H1 (cell line): ENCODE data around the gene COL11A2. TPM values are rescaled to one million over a fixed set of nuclear protein-coding genes. Genes with fewer than 3 reads are reported as not detected.
A peak's percentile ranks its signal among the peaks of the same experiment; 100 is the strongest.

ENCODE experiments used
- BCL11A ChIP-seq, 2 experiments: IDR thresholded peaks; one replicate each; pipeline ENCODE4 v1.6.1; 2011; ENCODE audit warnings: low read depth in 2 of 2, low read length in 2 of 2, mild to moderate bottlenecking in 2 of 2
- BRCA1 ChIP-seq: IDR thresholded peaks from 2 replicates; pipeline ENCODE4 v1.6.1; 2012; ENCODE audit warnings: low read depth, low read length, improper control_type of control experiment
- CHD2 ChIP-seq: IDR thresholded peaks from 2 replicates; pipeline ENCODE4 v1.6.1; 2012; ENCODE audit warnings: low read length, improper control_type of control experiment
- CTBP2 ChIP-seq: IDR thresholded peaks from 2 replicates; pipeline ENCODE4 v1.7.0; 2011; ENCODE audit warnings: borderline replicate concordance, mild to moderate bottlenecking, moderate library complexity, mixed read lengths, low read length; ENCODE audit not compliant: insufficient read depth, insufficient read length
- GTF2F1 ChIP-seq: IDR thresholded peaks from 2 replicates; pipeline ENCODE4 v1.6.1; 2012; ENCODE audit warnings: low read depth, low read length, improper control_type of control experiment, borderline replicate concordance
- MAX ChIP-seq: IDR thresholded peaks from 2 replicates; pipeline ENCODE4 v1.6.1; 2012; ENCODE audit warnings: inconsistent platforms
- NANOG ChIP-seq: IDR thresholded peaks from 2 replicates; pipeline ENCODE4 v1.6.1; 2011; ENCODE audit warnings: low read length, low read depth, mild to moderate bottlenecking, inconsistent platforms; ENCODE audit not compliant: insufficient read depth, poor library complexity, severe bottlenecking
- RBBP5 ChIP-seq: IDR thresholded peaks from 2 replicates; pipeline ENCODE4 v1.7.1; 2012; ENCODE audit warnings: low read depth, mild to moderate bottlenecking, inconsistent platforms, low read length, moderate library complexity, borderline replicate concordance
- SAP30 ChIP-seq: fragments of 300-600 bp; sonication (generic); IDR thresholded peaks from 2 replicates; pipeline ENCODE4 v1.7.1; 2012; ENCODE audit warnings: low read length, moderate library complexity, mild to moderate bottlenecking, inconsistent platforms; ENCODE audit not compliant: insufficient read depth, insufficient replicate concordance
- SP2 ChIP-seq: IDR thresholded peaks from 2 replicates; pipeline ENCODE4 v1.6.1; 2012; ENCODE audit warnings: mild to moderate bottlenecking, low read length, inconsistent platforms
- TAF1 ChIP-seq: IDR thresholded peaks from 2 replicates; pipeline ENCODE4 v1.6.1; 2011; ENCODE audit warnings: mild to moderate bottlenecking, low read depth, low read length
- TBP ChIP-seq: IDR thresholded peaks from 2 replicates; pipeline ENCODE4 v1.6.1; 2011; ENCODE audit warnings: low read depth, low read length, improper control_type of control experiment
- polyA plus RNA-seq, 7 experiments: library from polyadenylated mRNA; depleted of rRNA in 3 of 7; stranded (reverse) in 5 of 7; unstranded in 2 of 7; fragments of >200 nt in 5 of 7; fragments of 200-250 nt in 2 of 7; gene quantifications; 1 replicate in 5 of 7; 2 replicates in 1 of 7; 4 replicates in 1 of 7; pipeline versions ENCODE4 v1.2.1 to v1.2.3, GENCODE V29; 2011 to 2013; ENCODE audit warnings: missing spikeins in 2 of 7, mixed read lengths in 2 of 7
- total RNA-seq: library from RNA; stranded (reverse); fragmentation: NEBNext Ultra II Directional; extraction: Animal tissue kit (Norgen Biotek cat#: 25700); gene quantifications from 2 replicates; pipeline ENCODE4 v1.2.1, GENCODE V29; 2021
- TF ChIP-seq, protein P1 (sequence below): IDR thresholded peaks from 2 replicates; pipeline ENCODE4 v1.6.1; 2011; ENCODE audit warnings: low read length, improper control_type of control experiment

Gene COL11A2
- total and polyA plus RNA-seq, 2 of the 8 experiments (the other 6 are each of a cell fraction or from before 2014, with no cell fraction given): 2.8 to 3.8 TPM

- TF ChIP-seq RBBP5 (no peak), BRCA1 (no peak), NANOG (no peak), TBP (no peak; the same call in 1 of the 2 replicates), CTBP2 (no peak), GTF2F1 (no peak), BCL11A (IDR thresholded peaks at IDR 0.05; ENCODE audit: low read depth in 2 of 2, low read length in 2 of 2) (no peak), MAX (peak; percentile 11; the same call in 1 of the 2 replicates), SAP30 (peak; percentile 30), SP2 (no peak), CHD2 (no peak), TAF1 (no peak)
- TF ChIP-seq, protein P1, sequence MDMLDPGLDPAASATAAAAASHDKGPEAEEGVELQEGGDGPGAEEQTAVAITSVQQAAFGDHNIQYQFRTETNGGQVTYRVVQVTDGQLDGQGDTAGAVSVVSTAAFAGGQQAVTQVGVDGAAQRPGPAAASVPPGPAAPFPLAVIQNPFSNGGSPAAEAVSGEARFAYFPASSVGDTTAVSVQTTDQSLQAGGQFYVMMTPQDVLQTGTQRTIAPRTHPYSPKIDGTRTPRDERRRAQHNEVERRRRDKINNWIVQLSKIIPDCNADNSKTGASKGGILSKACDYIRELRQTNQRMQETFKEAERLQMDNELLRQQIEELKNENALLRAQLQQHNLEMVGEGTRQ: no peak
Measured at GRCh38 chr6:33116417-33116816, 75.8 kb downstream of the COL11A2 start (continued).
